Loucy (cell line): ENCODE results near the gene NOXO1.

ENCODE experiments used
- H2AFZ ChIP-seq: fragments of 200-600 bp; sonication (generic); 2 replicates; pipeline ENCODE4 v1.6.0; 2016; ENCODE audit warnings: antibody characterized with exemption, mild to moderate bottlenecking, low read length, moderate library complexity
- H3F3A ChIP-seq: fragments of 200-600 bp; 2 replicates; pipeline ENCODE4 v1.6.0; 2016; ENCODE audit warnings: antibody characterized with exemption, low read depth, mild to moderate bottlenecking
- H3K27me3 ChIP-seq: fragments of 200-600 bp; sonication (generic); 2 replicates; pipeline ENCODE4 v1.6.1; 2014; ENCODE audit warnings: low read length, mild to moderate bottlenecking; ENCODE audit not compliant: insufficient read depth, poor library complexity, severe bottlenecking
- H3K36me3 ChIP-seq: fragments of 200-600 bp; sonication (generic); 2 replicates; pipeline ENCODE4 v1.6.1; 2016; ENCODE audit warnings: low read length; ENCODE audit not compliant: insufficient read depth
- H3K4me1 ChIP-seq: fragments of 200-600 bp; sonication (generic); 2 replicates; pipeline ENCODE4 v1.5.1; 2014; ENCODE audit warnings: low read length, mild to moderate bottlenecking; ENCODE audit not compliant: insufficient read depth, poor library complexity, severe bottlenecking
- H3K4me2 ChIP-seq: fragments of 200-600 bp; sonication (generic); 2 replicates; pipeline ENCODE4 v1.6.0; 2014; ENCODE audit warnings: antibody characterized with exemption, low read length, low read depth, mild to moderate bottlenecking; ENCODE audit not compliant: poor library complexity, severe bottlenecking
- H3K4me3 ChIP-seq: fragments of 200-600 bp; sonication (generic); 2 replicates; pipeline ENCODE4 v1.5.1; 2014; ENCODE audit warnings: low read length, mild to moderate bottlenecking, mixed read lengths; ENCODE audit not compliant: poor library complexity, severe bottlenecking
- H3K79me2 ChIP-seq: fragments of 200-600 bp; sonication (generic); 2 replicates; pipeline ENCODE4 v1.6.1; 2014; ENCODE audit warnings: low read length; ENCODE audit not compliant: insufficient read depth
- H3K9ac ChIP-seq: fragments of 200-600 bp; sonication (generic); 2 replicates; pipeline ENCODE4 v1.6.0; 2014; ENCODE audit warnings: mild to moderate bottlenecking, low read depth, low read length, moderate library complexity; ENCODE audit not compliant: poor library complexity, severe bottlenecking
- H3K9me2 ChIP-seq: fragments of 200-600 bp; sonication (generic); replicated peaks from 2 replicates; pipeline ENCODE4 v1.6.1; 2016; ENCODE audit warnings: low read depth, low read length, mixed read lengths
- H3K9me3 ChIP-seq: fragments of 200-600 bp; sonication (generic); 2 replicates; pipeline ENCODE4 v1.6.1; 2014; ENCODE audit warnings: mild to moderate bottlenecking, antibody characterized with exemption, low read length, low read depth; ENCODE audit not compliant: insufficient read depth
- H4K20me1 ChIP-seq: fragments of 200-600 bp; sonication (generic); 2 replicates; pipeline ENCODE4 v1.6.0; 2014; ENCODE audit warnings: antibody characterized with exemption, low read length, mild to moderate bottlenecking; ENCODE audit not compliant: insufficient read depth, poor library complexity, severe bottlenecking
- EZH2phosphoT487 ChIP-seq: fragments of 200-600 bp; IDR thresholded peaks from 2 replicates; pipeline ENCODE4 v1.6.1; 2018; ENCODE audit warnings: antibody characterized with exemption, mild to moderate bottlenecking, moderate library complexity, borderline replicate concordance
- TF ChIP-seq, protein P1 (sequence below): fragments of 200-600 bp; sonication (generic); conservative IDR thresholded peaks from 2 replicates; pipeline ENCODE4 v1.5.1; 2014; ENCODE audit warnings: mild to moderate bottlenecking, antibody characterized with exemption, low read length

The NOXO1 gene

DNA sequence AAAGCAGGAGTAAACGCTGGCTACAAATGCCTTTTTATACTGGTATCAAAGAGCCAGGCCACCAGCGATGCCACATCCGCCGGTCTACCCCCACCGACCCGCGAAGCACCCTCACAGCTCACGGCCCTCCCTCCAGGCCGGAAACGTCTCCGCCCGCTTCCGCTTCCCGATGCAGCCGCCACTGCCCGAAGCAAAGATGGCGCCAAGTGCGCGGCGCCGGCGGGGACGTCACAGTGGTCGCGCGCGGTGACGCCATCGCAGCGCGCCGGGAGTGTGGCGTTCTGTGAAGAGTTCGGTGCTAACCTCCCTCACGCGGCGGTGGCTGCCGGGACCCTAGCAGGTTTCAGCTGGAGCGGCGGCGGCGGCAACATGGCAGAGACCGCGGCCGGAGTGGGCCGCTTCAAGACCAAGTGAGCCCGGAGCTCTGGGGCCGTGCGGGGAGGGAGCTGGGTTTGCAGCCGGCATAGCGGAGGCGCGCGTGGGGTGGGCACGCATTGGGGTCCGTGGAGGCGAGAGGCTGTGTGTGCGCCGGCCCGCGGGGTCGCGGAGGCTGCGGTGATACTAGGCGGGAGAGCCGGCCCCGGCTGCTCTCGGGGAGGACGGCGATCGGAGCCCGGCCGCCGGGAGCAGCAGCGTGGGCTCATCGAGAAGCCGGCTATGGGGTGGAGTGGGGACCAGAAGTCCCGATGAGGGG is 9.3 kb downstream of the NOXO1 start, which contains the start of gene TBL3:
Gene TBL3 (plus strand): TSS at position 258 of the 694 bp plus-strand sequence. CDS start 112 bp downstream, at position 370.
- Histone ChIP-seq H3K4me1 (no peaks in the 10 kb centered on the region), H2AFZ (peak within 1 kb of the TSS; percentile 77; the same call in 1 of the 2 replicates)

DNA sequence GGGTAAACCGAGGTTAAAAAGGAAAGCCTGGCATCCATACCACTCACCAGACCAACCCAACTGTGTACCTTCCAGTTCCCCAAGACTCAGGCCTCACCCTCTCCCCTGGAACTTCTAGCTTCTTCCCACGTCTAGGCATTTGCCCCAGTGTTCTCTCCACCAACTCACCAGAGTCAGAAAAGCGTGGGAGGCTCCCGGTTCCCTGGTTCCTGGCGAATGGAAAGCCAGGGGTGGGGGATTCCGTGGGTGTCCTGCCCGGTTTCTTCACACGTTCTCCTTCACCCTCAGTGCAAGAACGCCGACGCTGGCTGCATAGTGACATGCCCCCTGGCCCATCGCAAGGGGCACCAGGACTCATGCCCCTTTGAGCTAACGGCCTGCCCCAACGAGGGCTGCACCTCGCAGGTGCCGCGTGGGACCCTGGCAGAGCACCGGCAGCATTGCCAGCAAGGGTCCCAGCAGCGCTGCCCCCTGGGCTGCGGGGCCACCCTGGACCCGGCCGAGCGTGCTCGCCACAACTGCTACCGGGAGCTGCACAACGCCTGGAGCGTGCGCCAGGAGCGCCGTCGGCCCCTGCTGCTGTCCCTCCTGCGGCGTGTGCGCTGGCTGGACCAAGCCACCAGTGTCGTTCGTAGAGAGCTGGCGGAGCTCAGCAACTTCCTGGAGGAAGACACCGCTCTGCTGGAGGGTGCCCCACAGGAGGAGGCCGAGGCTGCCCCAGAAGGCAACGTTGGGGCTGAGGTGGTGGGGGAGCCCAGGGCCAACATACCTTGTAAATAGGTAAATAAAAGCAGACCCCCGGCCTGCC is 12.9 kb downstream of the NOXO1 start:
- Histone ChIP-seq H3K4me3 (no peak overlapping the region), H3K4me1 (peaks cover 6% of the 10 kb centered on the region), H4K20me1 (peaks cover 10% of the 10 kb centered on the region), H3K36me3 (no peaks in the 10 kb centered on the region; the same call in 1 of the 2 replicates), H3K9ac (no peak overlapping the region), H2AFZ (no peak overlapping the region), H3K79me2 (peaks cover 42% of the 10 kb centered on the region), H3K9me3 (no peaks in the 10 kb centered on the region), H3K27me3 (peaks cover 9% of the 10 kb centered on the region), H3F3A (peaks cover 2% of the 10 kb centered on the region; the same call in 1 of the 2 replicates), H3K9me2 (no peaks in the 10 kb centered on the region), H3K4me2 (no peak overlapping the region)
- TF ChIP-seq EZH2phosphoT487, result no peak
- TF ChIP-seq, protein P1, sequence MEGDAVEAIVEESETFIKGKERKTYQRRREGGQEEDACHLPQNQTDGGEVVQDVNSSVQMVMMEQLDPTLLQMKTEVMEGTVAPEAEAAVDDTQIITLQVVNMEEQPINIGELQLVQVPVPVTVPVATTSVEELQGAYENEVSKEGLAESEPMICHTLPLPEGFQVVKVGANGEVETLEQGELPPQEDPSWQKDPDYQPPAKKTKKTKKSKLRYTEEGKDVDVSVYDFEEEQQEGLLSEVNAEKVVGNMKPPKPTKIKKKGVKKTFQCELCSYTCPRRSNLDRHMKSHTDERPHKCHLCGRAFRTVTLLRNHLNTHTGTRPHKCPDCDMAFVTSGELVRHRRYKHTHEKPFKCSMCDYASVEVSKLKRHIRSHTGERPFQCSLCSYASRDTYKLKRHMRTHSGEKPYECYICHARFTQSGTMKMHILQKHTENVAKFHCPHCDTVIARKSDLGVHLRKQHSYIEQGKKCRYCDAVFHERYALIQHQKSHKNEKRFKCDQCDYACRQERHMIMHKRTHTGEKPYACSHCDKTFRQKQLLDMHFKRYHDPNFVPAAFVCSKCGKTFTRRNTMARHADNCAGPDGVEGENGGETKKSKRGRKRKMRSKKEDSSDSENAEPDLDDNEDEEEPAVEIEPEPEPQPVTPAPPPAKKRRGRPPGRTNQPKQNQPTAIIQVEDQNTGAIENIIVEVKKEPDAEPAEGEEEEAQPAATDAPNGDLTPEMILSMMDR, result no peak

More for the DNA sequence above, 9.3 kb downstream of the NOXO1 start, which contains the start of gene TBL3:
- Histone ChIP-seq H3K79me2 (peaks cover 22% of the 10 kb centered on the region; the same call in 1 of the 2 replicates), H3K27me3 (no peaks in the 10 kb centered on the region), H3K4me3 (peak within 1 kb of the TSS; percentile 91), H3F3A (peaks cover 2% of the 10 kb centered on the region; the same call in 1 of the 2 replicates), H4K20me1 (no peaks in the 10 kb centered on the region), H3K9me3 (no peaks in the 10 kb centered on the region), H3K9ac (peak within 1 kb of the TSS; percentile 94), H3K4me2 (peak within 1 kb of the TSS; percentile 85), H3K36me3 (no peaks in the 10 kb centered on the region), H3K9me2 (no peaks in the 10 kb centered on the region)
- TF ChIP-seq, protein P1, result no peak
- TF ChIP-seq EZH2phosphoT487, result no peak

DNA sequence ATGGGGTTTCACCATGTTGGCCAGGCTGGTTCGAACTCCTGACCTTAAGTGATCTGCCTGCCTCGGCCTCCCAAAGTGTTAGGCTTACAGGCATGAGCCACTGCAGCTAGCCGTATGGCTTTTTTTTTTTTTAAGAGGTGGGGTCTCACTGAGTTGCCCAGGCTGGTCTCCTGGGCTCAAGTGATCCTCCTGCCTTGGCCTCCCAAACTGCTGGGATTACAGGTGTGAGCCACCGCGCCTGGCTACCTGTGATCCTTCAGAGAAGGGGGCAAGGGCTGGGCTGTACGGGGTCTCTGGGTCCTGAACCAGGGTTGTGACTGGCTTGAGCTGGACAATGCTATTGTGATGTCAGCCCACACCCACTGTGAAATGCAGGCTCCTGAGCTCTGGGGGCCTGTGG is 14.8 kb downstream of the NOXO1 start, which contains the start of gene RNF151:
Gene RNF151 (plus strand): TSS at position 397 of the 400 bp plus-strand sequence. CDS start 26 bp downstream, outside the sequence.
- Histone ChIP-seq H3K9me3 (no peaks in the 10 kb centered on the region), H3K4me2 (peak within 1 kb of the TSS; percentile 79), H2AFZ (no peak within 1 kb of the TSS), H3K79me2 (peaks cover 43% of the 10 kb centered on the region), H3K9me2 (no peaks in the 10 kb centered on the region), H3K36me3 (peaks cover 16% of the 10 kb centered on the region; the same call in 1 of the 2 replicates), H3K27me3 (peaks cover 9% of the 10 kb centered on the region), H3K9ac (peak within 1 kb of the TSS; percentile 93), H3F3A (peaks cover 3% of the 10 kb centered on the region; the same call in 1 of the 2 replicates), H4K20me1 (peaks cover 24% of the 10 kb centered on the region), H3K4me1 (peaks cover 6% of the 10 kb centered on the region), H3K4me3 (peak within 1 kb of the TSS; percentile 85)
- no peak for TF ChIP-seq EZH2phosphoT487
- TF ChIP-seq, protein P1, result no peak
